ENCODE results near the gene ST3GAL6. TPM values are rescaled to one million over a fixed set of nuclear protein-coding genes. Genes with fewer than 3 reads are reported as not detected.

ST3GAL6 gene
- total RNA-seq, 4 donors from 2014 or later = 7.4 to 15.0 (median 11.3) TPM

GRCh38 chr3:98787181-98787580 is 24.0 kb downstream of the ST3GAL6 start:
- no peak for ATAC-seq
- TF ChIP-seq CTCF (IDR thresholded peaks at IDR 0.05 in 4 of 5, conservative IDR thresholded peaks at IDR 0.05 in 1 of 5) = no peak
- no peak for TF ChIP-seq POLR2A (IDR thresholded peaks at IDR 0.05)
- Histone ChIP-seq H3K36me3 (no peaks in the 10 kb centered on the region), H3K9me3 (no peaks in the 10 kb centered on the region), H3K4me1 (peaks cover 28 to 48% of the 10 kb centered on the region in 2 donors), H3K27me3 (no peaks in the 10 kb centered on the region), H3K4me3 (no peak overlapping the region), H3K27ac (peak overlapping the region in 1 of 4 donors; percentile 37)
- no peak for DNase-seq
- in situ Hi-C loops (cut with MboI; ENCODE audit: low sequenced_read_pairs in 4 of 4) (no loop called here), intact Hi-C loops (cut with DNase I; ENCODE audit: low total_unique reads) (no loop called here)

- no peaks in the 10 kb centered on the region for H3K9me3 ChIP-seq
- no peaks in the 10 kb centered on the region for H3K27me3 ChIP-seq
- no peak for DNase-seq
- ATAC-seq = no peak
- TF ChIP-seq CTCF (IDR thresholded peaks at IDR 0.05 in 4 of 5, conservative IDR thresholded peaks at IDR 0.05 in 1 of 5) (no peak), POLR2A (IDR thresholded peaks at IDR 0.05) (no peak)
- H3K36me3 ChIP-seq = no peaks in the 10 kb centered on the region
- H3K27ac ChIP-seq = no peak overlapping the region
- in situ Hi-C loops (cut with MboI; ENCODE audit: low sequenced_read_pairs in 4 of 4) = no loop called here
- no peak overlapping the region for H3K4me3 ChIP-seq
- intact Hi-C loops (cut with DNase I; ENCODE audit: low total_unique reads) = no loop called here
- H3K4me1 ChIP-seq = peaks cover 28 to 48% of the 10 kb centered on the region in 2 donors
These were observed 25.5 kb downstream of the ST3GAL6 start for GRCh38 chr3:98788651-98789050.

- ATAC-seq = no peak
- peaks cover 0 to 16% of the 10 kb centered on the region in 2 donors for H3K36me3 ChIP-seq
These were observed 28.5 kb downstream of the ST3GAL6 start for GRCh38 chr3:98791341-98792325.

GRCh38 chr3:98793971-98794370 is 30.8 kb downstream of the ST3GAL6 start:
- DNase-seq (no peak), ATAC-seq (no peak)
- TF ChIP-seq POLR2A (IDR thresholded peaks at IDR 0.05) (no peak), CTCF (IDR thresholded peaks at IDR 0.05 in 4 of 5, conservative IDR thresholded peaks at IDR 0.05 in 1 of 5) (no peak)
- H3K4me3 ChIP-seq = no peak overlapping the region
- intact Hi-C loops (cut with DNase I; ENCODE audit: low total_unique reads) = no loop called here
- no peaks in the 10 kb centered on the region for H3K9me3 ChIP-seq
- no peaks in the 10 kb centered on the region for H3K27me3 ChIP-seq
- H3K4me1 ChIP-seq = peaks cover 0 to 2% of the 10 kb centered on the region in 2 donors
- H3K27ac ChIP-seq = no peak overlapping the region
- in situ Hi-C loops (cut with MboI; ENCODE audit: low sequenced_read_pairs in 4 of 4) = no loop called here
- peaks cover 0 to 16% of the 10 kb centered on the region in 2 donors for H3K36me3 ChIP-seq

More at GRCh38 chr3:98791341-98792325, 28.5 kb downstream of the ST3GAL6 start:
- Histone ChIP-seq H3K4me1 (peaks cover 16 to 20% of the 10 kb centered on the region in 2 donors), H3K9me3 (no peaks in the 10 kb centered on the region), H3K4me3 (no peak overlapping the region), H3K27ac (no peak overlapping the region), H3K27me3 (no peaks in the 10 kb centered on the region)
- in situ Hi-C loops (cut with MboI; ENCODE audit: low sequenced_read_pairs in 4 of 4) (no loop called here), intact Hi-C loops (cut with DNase I; ENCODE audit: low total_unique reads) (no loop called here)
- TF ChIP-seq CTCF (IDR thresholded peaks at IDR 0.05 in 4 of 5, conservative IDR thresholded peaks at IDR 0.05 in 1 of 5) (no peak), POLR2A (IDR thresholded peaks at IDR 0.05) (no peak)
- DNase-seq = no peak

All from gastrocnemius medialis (tissue), 4 donors.